ENCODE results near the gene ARID3C. TPM values are rescaled to one million over a fixed set of nuclear protein-coding genes. Genes with fewer than 3 reads are reported as not detected.

The ARID3C gene
- total RNA-seq, 1 experiment from 2014 or later, result 0.42 TPM

- DNase-seq (ENCODE audit: low read depth, low spot score) (no peak), ATAC-seq (no peak)
- Histone ChIP-seq H3K4me1 (ENCODE audit: control insufficient read depth in 1 of 2, insufficient read depth in 2 of 2, low read length in 2 of 2) (no peaks in the 10 kb centered on the region), H3K9me3 (ENCODE audit: control insufficient read depth in 1 of 2, insufficient read depth in 1 of 2, low read depth in 1 of 2, low read length in 2 of 2) (no peaks in the 10 kb centered on the region), H3K9me2 (ENCODE audit: insufficient read depth) (no peaks in the 10 kb centered on the region), H3K27ac (ENCODE audit: low read depth, low read length) (no peak overlapping the region), H3K27me3 (ENCODE audit: insufficient read depth, low read length) (no peaks in the 10 kb centered on the region), H3K36me3 (ENCODE audit: control insufficient read depth in 1 of 2, insufficient read depth in 2 of 2, low read length in 2 of 2) (no peaks in the 10 kb centered on the region), H4K20me1 (ENCODE audit: insufficient read depth) (no peaks in the 10 kb centered on the region), H2AFZ (ENCODE audit: low read depth, low read length, poor library complexity, severe bottlenecking) (no peak overlapping the region), H3K79me2 (ENCODE audit: insufficient read depth, low read length) (no peaks in the 10 kb centered on the region), H3K4me3 (replicated peaks in 1 of 2; ENCODE audit: low read depth in 1 of 2, low read length in 2 of 2) (no peak overlapping the region), H3K9ac (ENCODE audit: low read length) (no peak overlapping the region), H3K4me2 (ENCODE audit: low read length) (no peak overlapping the region)
- ChIA-PET POLR2A (no interaction called here), CTCF (no interaction called here), RAD21 (ENCODE audit: low non-redundant PET in 1 of 2, low total read pairs in 2 of 2, uncharacterized antibody in 2 of 2, unreplicated experiment in 2 of 2) (no interaction called here)
- BruUV-seq (replicated peaks), result no TSS peak
- intact Hi-C loops (cut with micrococcal nuclease), result no loop called here
- TF ChIP-seq YY1 (IDR thresholded peaks at IDR 0.05; ENCODE audit: extremely low read depth, insufficient replicate concordance, low read depth, low read length) (no peak), SRF (IDR thresholded peaks at IDR 0.05; ENCODE audit: low read depth) (no peak), JUND (IDR thresholded peaks at IDR 0.05) (no peak), EZH2 (IDR thresholded peaks at IDR 0.05) (no peak), ELF1 (IDR thresholded peaks at IDR 0.05; ENCODE audit: borderline replicate concordance, low read depth) (no peak), CTCF (IDR thresholded peaks at IDR 0.05 in 2 of 3, conservative IDR thresholded peaks at IDR 0.05 in 1 of 3; ENCODE audit: borderline replicate concordance in 1 of 3, insufficient read depth in 1 of 3, low read depth in 2 of 3, low read length in 2 of 3) (no peak), POLR2A (IDR thresholded peaks at IDR 0.05; ENCODE audit: borderline replicate concordance, extremely low read depth, insufficient read depth, insufficient read length) (no peak), EZH2phosphoT487 (IDR thresholded peaks at IDR 0.05; ENCODE audit: borderline replicate concordance) (no peak), RAD21 (IDR thresholded peaks at IDR 0.05; ENCODE audit: low read depth) (no peak), TCF7L2 (IDR thresholded peaks at IDR 0.05; ENCODE audit: borderline replicate concordance, extremely low read depth, insufficient read depth, insufficient read length) (no peak), SIN3A (IDR thresholded peaks at IDR 0.05; ENCODE audit: low read depth) (no peak), ZNF274 (IDR thresholded peaks at IDR 0.05; ENCODE audit: low read depth, low read length) (no peak), REST (IDR thresholded peaks at IDR 0.05; ENCODE audit: low read depth) (no peak), CBX3 (IDR thresholded peaks at IDR 0.05; ENCODE audit: low read depth) (no peak), POLR2AphosphoS5 (IDR thresholded peaks at IDR 0.05; ENCODE audit: low read depth, low read length) (no peak), EGR1 (IDR thresholded peaks at IDR 0.05; ENCODE audit: low read depth) (no peak)
Measured at GRCh38 chr9:34579104-34579807, 49.6 kb downstream of the ARID3C start.

Data from HCT116 (cell line).